Progenitor cell of endocrine pancreas (in vitro differentiated cells): Measurements from ENCODE around the gene ATF5. TPM values are rescaled to one million over a fixed set of nuclear protein-coding genes. Genes with fewer than 3 reads are reported as not detected.

ENCODE experiments used
- DNase-seq: peaks from one replicate; pipeline ENCODE4 v3.0.0; 2021; ENCODE audit warnings: low spot score; ENCODE audit not compliant: unreplicated experiment
- H3K27ac Mint-ChIP-seq: 2 replicates; pipeline ENCODE4 v1.8.0; 2021; ENCODE audit warnings: mild to moderate bottlenecking, moderate library complexity, mixed read lengths
- H3K27me3 Mint-ChIP-seq: 2 replicates; pipeline ENCODE4 v1.8.0; 2021; ENCODE audit warnings: mixed read lengths
- H3K36me3 Mint-ChIP-seq: 2 replicates; pipeline ENCODE4 v1.8.0; 2022; ENCODE audit warnings: mixed read lengths; ENCODE audit not compliant: insufficient read depth
- H3K4me1 Mint-ChIP-seq: 2 replicates; pipeline ENCODE4 v1.8.0; 2021; ENCODE audit warnings: low read depth, mixed read lengths
- H3K4me3 Mint-ChIP-seq: 2 replicates; pipeline ENCODE4 v1.8.0; 2021; ENCODE audit warnings: low read depth, mild to moderate bottlenecking, moderate library complexity, mixed read lengths
- H3K9me3 Mint-ChIP-seq: 2 replicates; pipeline ENCODE4 v1.8.0; 2021; ENCODE audit warnings: low read depth, mixed read lengths
- CTCF ChIP-seq: fragments of 200-600 bp; sonication (generic); IDR thresholded peaks from one replicate; pipeline ENCODE4 v1.5.0; 2021; ENCODE audit warnings: antibody characterized with exemption, mild to moderate bottlenecking; ENCODE audit not compliant: unreplicated experiment
- total RNA-seq: library from RNA; stranded (reverse); gene quantifications from 2 replicates; pipeline ENCODE4 v1.2.1, GENCODE V29; 2021

ATF5 gene
- total RNA-seq, 1 donor from 2014 or later: 14.5 TPM

GRCh38 chr19:49907745-49908446, 21.1 kb upstream of the ATF5 start:
- Mint-ChIP-seq H3K27ac (no peak overlapping the region), H3K4me1 (peaks cover 3% of the 10 kb centered on the region), H3K4me3 (no peak overlapping the region), H3K9me3 (no peaks in the 10 kb centered on the region), H3K36me3 (peaks cover 9% of the 10 kb centered on the region), H3K27me3 (no peaks in the 10 kb centered on the region)
- no peak for DNase-seq
- no peak for TF ChIP-seq CTCF

GRCh38 chr19:49908480-49909420, 20.3 kb upstream of the ATF5 start:
- Mint-ChIP-seq H3K9me3 (no peaks in the 10 kb centered on the region), H3K27me3 (no peaks in the 10 kb centered on the region), H3K36me3 (peaks cover 15% of the 10 kb centered on the region), H3K4me1 (peaks cover 12% of the 10 kb centered on the region), H3K27ac (no peak overlapping the region), H3K4me3 (no peak overlapping the region)
- TF ChIP-seq CTCF: no peak
- DNase-seq: no peak

- H3K4me3 Mint-ChIP-seq: no peak overlapping the region
- no peaks in the 10 kb centered on the region for H3K9me3 Mint-ChIP-seq
- TF ChIP-seq CTCF: no peak
- H3K4me1 Mint-ChIP-seq: peaks cover 13% of the 10 kb centered on the region
- no peaks in the 10 kb centered on the region for H3K27me3 Mint-ChIP-seq
- H3K36me3 Mint-ChIP-seq: peaks cover 25% of the 10 kb centered on the region
- no peak for DNase-seq
- no peak overlapping the region for H3K27ac Mint-ChIP-seq
Observed at GRCh38 chr19:49910179-49910578, 18.8 kb upstream of the ATF5 start.

GRCh38 chr19:49911381-49912145, 17.4 kb upstream of the ATF5 start:
- peaks cover 13% of the 10 kb centered on the region for H3K4me1 Mint-ChIP-seq
- H3K27me3 Mint-ChIP-seq: no peaks in the 10 kb centered on the region
- no peak for TF ChIP-seq CTCF
- H3K36me3 Mint-ChIP-seq: peaks cover 30% of the 10 kb centered on the region
- DNase-seq: no peak
- H3K9me3 Mint-ChIP-seq: no peaks in the 10 kb centered on the region
- no peak overlapping the region for H3K4me3 Mint-ChIP-seq
- peak overlapping the region; percentile 1 for H3K27ac Mint-ChIP-seq
